22Rv1 (cell line): ENCODE data around the gene SLC47A1.

Experiments used
- CTCF ChIP-seq: fragments of 450-650 bp; IDR thresholded peaks from 2 replicates; pipeline ENCODE4 v1.5.1; 2017; ENCODE audit warnings: mild to moderate bottlenecking
- ZFX ChIP-seq: fragments of 450-650 bp; IDR thresholded peaks from 2 replicates; pipeline ENCODE4 v1.6.1; 2017; ENCODE audit warnings: antibody characterized with exemption, borderline replicate concordance

- no peak for TF ChIP-seq CTCF
- TF ChIP-seq ZFX: no peak
Measured at GRCh38 chr17:19533718-19534561, at the start of gene SLC47A1.
